ENCODE results near the gene CRMP1.
"Not testable (repeated sequence)": the region's sequence is repeated elsewhere in the genome, so short reads cannot be mapped to it uniquely, and the experiment has no call there.

The CRMP1 gene

DNA sequence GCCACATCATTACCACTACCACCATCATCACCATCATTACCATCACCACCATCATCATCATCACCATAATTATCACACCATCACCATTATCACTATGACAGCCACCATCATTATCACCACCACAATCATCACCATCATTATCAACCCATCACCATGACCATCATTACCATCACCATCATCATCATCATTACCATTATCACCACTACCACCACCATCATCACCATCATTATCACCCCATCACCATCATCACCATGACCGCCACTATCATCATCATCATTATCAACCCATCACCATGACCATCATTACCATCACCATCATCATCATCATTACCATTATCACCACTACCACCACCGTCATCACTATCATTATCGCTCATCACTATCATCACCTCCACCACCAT is 36.5 kb downstream of the CRMP1 start:
- DNase-seq (ENCODE audit: low spot score) = not testable (repeated sequence)

- DNase-seq (ENCODE audit: low spot score) = no peak
These were observed 38.0 kb downstream of the CRMP1 start for GRCh38 chr4:5854929-5855328.

- DNase-seq (ENCODE audit: low spot score) = no peak
These were observed 40.2 kb downstream of the CRMP1 start for GRCh38 chr4:5852523-5853202.

DNA sequence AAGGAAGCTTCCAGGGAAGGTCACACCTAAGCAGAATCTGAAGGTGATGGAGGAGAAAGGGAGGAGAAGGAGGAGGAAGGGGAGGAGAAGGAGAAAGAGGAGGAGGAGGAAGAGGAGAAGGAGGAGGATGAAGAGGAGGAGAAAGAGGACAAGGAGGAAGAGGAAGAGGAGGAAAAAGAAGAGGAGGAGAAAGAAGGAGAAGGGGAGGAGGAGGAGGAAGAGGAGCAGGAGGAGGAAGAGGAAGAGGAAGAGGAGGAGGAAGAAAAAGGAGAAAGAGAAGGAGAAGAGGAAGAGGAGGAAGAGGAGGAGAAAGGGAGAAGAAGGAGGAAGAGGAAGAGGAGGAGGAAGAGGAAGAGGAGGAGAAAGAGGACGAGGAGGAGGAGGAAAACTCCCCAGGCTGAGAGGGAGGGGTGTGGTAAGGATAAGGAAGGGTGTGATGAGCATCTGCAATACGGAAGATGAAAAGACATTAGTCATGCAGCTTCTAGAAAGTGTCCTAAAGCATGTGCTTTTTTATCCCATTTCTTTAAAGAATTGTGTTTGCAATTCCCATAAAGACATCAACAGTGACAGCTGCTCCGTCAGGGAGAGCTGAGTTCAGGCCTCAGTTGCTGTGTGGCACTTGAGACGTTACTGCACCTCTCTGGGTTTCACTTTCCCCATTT is 41.1 kb downstream of the CRMP1 start:
- no peak for DNase-seq (ENCODE audit: low spot score)

DNA sequence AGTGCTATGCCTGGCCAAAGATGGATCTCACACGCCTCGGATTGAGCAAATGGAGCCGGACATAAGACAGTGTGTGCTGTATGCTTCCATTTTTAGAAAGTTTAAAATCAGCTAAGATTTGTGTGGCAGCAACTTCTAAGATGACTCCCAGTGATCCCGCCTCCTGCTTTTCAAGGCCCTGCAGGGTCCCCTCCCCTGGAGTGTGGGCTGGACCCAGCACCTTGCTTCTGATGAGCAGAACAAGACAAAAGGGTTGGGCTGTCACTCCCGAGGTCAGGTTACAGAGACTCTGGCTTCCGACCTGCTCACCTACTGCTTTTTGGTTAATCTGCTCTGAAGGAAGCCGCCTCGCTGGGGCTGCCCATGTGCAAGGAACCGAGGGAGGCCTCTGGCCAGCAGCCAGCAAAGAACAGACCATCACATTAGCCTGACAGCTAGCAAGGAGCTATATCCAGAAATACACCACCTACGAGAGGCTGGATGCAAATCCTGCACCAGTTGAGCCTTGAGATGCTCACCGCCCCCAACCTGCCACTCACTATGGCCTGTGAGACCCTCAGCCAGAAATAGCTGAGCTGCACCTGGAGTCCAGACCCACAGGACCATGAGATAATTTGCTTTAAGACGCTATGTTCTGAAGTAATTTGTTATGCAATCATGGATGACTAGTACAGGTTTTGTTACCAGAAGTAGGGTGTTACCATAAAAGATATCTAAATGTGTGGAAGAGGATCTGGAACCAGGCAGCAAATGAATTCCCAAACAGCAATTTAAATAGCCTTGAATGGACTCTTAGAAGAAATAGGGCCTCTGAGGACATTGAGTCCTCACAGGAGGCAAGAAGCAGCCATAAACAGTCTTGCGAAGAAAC is 47.6 kb downstream of the CRMP1 start:
- no peak for DNase-seq (ENCODE audit: low spot score)

- no peak for DNase-seq (ENCODE audit: low spot score)
These were observed 49.0 kb downstream of the CRMP1 start for GRCh38 chr4:5843573-5844530.

DNA sequence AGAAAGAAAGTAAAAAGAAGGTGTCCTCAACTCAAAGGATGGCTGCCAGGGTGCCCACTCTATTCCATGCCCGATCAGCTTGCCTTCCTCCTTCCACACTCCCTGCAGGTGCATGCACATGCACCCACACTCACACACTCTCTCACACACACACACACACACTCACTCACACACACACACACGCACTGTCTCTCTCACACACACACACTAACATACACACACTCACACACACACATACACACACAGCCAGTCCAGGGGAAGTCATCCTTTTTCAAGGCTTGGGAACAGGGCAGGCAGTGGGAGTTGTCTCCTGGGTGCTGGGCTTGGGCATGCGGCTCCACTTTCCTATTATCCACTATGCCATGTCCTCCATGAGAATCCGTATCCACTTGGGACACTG is 50.4 kb downstream of the CRMP1 start:
- no peak for DNase-seq (ENCODE audit: low spot score)

DNA sequence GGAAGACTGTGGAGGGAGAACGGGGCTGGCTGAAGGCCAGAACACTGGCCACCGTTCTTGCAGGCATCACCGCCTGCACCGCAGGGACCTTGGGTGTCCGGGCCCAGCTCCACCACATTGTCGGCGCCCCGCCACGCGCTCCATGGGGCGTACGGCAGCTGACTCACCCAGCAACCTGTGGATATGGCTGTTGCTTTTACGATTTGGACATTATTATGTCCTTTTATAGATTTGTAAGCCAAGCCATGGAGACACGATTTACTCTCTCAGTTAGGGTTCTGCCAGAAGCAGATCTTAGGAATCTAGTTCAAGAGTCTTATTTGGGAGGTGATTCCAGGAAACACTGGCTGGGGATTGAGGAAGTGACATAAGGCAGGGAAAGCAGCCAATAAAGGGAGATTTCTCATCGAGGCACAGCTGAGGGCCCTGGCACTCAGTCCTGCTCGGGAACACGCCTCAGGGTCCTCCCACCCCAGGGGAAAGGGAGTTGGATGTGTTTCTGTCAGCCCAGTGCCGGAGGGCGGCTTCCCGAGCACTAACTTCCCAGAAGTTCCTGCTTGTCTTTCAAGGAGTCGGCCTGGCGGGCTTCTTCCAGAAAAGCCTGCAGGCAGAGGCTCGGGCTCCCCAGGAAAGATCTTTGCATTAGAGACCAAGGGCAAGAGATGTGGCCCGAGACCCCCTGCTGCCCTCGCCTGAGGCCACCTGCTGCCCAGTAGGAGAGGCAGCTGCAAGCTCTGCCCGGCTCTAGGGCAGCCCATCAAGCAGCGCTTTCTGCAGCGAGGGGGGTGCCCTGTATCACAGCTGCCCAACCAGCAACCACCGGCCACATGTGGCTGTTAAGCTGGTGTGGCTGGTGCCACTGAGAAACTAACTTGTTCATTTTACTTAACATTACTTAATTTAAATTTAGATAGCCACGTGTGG is 52.9 kb downstream of the CRMP1 start:
- DNase-seq (ENCODE audit: low spot score) = peak; percentile 87

GRCh38 chr4:5839332-5839731 is 53.6 kb downstream of the CRMP1 start:
- DNase-seq (ENCODE audit: low spot score) = no peak

DNA sequence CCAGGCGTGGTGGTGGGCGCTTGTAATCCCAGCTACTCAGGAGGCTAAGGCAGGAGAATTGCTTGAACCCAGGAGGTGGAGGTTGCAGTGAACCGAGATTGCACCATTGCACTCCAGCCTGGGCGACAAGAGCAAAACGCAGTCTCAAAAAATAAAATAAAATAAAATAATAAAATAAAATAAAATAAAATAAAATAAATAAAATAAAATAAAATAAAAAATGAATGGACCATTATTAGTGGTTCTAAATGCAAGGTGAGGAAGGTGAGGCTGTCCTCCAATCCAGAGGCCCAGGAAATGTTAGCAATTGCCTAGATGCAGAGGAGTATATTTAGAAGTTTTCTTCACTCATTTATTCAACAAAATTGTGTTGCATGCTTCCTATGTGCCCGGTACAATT is 55.4 kb downstream of the CRMP1 start:
- not testable (repeated sequence) for DNase-seq (ENCODE audit: low spot score)

DNA sequence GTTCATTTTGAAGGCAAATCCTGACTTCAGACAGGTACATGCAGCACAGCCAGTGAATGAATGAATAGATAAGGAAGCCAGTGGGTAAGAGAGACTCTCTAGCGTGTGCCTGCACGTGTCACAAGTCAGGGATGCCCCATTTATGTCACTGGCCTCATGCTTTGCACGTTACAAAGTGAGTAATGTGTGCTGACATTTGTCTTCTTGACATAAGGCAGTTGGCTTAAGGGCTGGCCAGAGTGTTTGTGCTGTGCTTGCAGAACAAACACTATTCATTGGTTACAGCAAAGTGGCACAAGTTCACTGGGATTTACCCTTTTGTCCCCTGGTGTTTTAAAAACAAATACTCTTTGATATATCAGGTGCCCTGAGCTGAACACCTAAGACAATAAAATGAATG is 55.9 kb downstream of the CRMP1 start:
- no peak for DNase-seq (ENCODE audit: low spot score)

DNA sequence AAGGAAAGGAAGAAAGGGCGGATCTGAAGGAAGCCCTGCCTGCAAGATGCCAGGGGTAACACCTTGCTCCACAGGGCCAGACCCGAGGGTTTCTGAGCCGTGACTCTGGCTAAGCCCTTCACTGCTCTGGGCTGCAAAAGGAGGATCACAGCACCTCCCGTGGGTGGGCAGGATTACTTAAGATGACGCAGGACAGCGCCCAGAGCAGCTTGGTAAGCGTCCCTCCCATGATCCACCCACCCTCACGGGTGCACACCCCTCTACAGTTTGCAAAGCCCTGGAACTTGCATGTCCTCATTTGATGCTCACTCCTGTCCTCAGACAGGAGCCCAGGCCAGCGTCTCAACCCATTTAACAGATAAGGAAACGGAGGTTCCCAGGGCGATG is 64.9 kb downstream of the CRMP1 start:
- no peak for DNase-seq (ENCODE audit: low spot score)

- no peak for DNase-seq (ENCODE audit: low spot score)
These were observed 65.5 kb downstream of the CRMP1 start for GRCh38 chr4:5827108-5828004.

- DNase-seq (ENCODE audit: low spot score) = no peak
These were observed 66.3 kb downstream of the CRMP1 start for GRCh38 chr4:5826437-5827107.

- no peak for DNase-seq (ENCODE audit: low spot score)
These were observed 67.4 kb downstream of the CRMP1 start for GRCh38 chr4:5825321-5826041.

DNA sequence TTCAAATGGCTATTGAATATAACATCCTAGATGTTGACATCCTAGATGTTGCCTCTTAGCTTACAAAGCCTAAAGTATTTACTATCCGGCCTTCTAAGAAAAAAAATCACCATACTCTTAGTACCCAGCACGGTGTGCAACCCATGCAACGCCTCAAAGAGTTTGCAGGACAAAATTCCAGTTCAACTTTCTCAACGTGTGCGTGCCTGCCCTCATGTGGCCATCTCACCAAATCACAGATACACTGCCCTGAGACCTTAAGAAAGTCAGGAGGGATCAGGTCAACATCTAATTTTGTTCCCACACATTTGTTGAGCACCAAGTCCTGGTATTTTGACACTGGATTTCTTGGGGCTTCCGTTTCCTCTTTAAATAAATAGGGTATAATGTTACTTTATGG is 68.3 kb downstream of the CRMP1 start:
- no peak for DNase-seq (ENCODE audit: low spot score)

- DNase-seq (ENCODE audit: low spot score) = no peak
These were observed 68.7 kb downstream of the CRMP1 start for GRCh38 chr4:5824227-5824626.

- no peak for DNase-seq (ENCODE audit: low spot score)
These were observed 69.2 kb downstream of the CRMP1 start for GRCh38 chr4:5823542-5824211.

All from left forelimb (tissue), 1 donor.